ENCODE results near the gene KRT85. TPM values are rescaled to one million over a fixed set of nuclear protein-coding genes. Genes with fewer than 3 reads are reported as not detected.

KRT85 gene
- total RNA-seq, 4 donors from 2014 or later = not detected

DNA sequence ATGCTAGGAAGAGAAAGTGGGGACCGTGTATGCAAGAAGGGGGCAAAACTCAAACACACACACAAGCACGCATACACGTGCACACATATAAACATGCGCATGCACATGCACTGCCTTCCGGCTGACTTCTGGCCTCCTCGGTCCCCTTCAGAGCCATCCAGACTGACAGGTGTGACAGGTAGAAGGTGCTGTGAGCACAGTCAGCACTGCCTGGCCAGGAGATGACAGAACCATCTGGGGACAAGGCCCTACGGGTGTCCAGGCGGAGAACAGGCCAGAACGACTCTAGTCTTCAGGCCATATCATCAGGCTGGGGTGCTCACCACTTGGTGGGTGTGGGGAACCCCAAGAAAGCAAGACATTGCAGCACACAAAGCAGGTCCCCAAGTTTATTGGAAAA lies 53.4 kb downstream of the KRT85 start:
- Histone ChIP-seq H3K4me3 (no peak overlapping the region), H3K9me3 (no peaks in the 10 kb centered on the region), H3K4me1 (peaks cover under 1 to 10% (median 4%) of the 10 kb centered on the region in 4 donors), H3K27ac (replicated peaks in 1 of 4) (no peak overlapping the region), H3K36me3 (no peaks in the 10 kb centered on the region), H3K27me3 (peaks cover 0 to 7% (median 0%) of the 10 kb centered on the region in 4 donors)
- intact Hi-C loops (cut with DNase I) = no loop called here
- no peak for DNase-seq (ENCODE audit: extremely low spot score)
- TF ChIP-seq EP300 (IDR thresholded peaks at IDR 0.05) (no peak), POLR2AphosphoS5 (IDR thresholded peaks at IDR 0.05) (no peak), POLR2A (IDR thresholded peaks at IDR 0.05; ENCODE audit: low read depth) (no peak)
- TF ChIP-seq, protein P1, sequence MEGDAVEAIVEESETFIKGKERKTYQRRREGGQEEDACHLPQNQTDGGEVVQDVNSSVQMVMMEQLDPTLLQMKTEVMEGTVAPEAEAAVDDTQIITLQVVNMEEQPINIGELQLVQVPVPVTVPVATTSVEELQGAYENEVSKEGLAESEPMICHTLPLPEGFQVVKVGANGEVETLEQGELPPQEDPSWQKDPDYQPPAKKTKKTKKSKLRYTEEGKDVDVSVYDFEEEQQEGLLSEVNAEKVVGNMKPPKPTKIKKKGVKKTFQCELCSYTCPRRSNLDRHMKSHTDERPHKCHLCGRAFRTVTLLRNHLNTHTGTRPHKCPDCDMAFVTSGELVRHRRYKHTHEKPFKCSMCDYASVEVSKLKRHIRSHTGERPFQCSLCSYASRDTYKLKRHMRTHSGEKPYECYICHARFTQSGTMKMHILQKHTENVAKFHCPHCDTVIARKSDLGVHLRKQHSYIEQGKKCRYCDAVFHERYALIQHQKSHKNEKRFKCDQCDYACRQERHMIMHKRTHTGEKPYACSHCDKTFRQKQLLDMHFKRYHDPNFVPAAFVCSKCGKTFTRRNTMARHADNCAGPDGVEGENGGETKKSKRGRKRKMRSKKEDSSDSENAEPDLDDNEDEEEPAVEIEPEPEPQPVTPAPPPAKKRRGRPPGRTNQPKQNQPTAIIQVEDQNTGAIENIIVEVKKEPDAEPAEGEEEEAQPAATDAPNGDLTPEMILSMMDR (IDR thresholded peaks at IDR 0.05) = no peak
- 87% methylated on average over 9 of the region's 9 CpGs for WGBS

DNA sequence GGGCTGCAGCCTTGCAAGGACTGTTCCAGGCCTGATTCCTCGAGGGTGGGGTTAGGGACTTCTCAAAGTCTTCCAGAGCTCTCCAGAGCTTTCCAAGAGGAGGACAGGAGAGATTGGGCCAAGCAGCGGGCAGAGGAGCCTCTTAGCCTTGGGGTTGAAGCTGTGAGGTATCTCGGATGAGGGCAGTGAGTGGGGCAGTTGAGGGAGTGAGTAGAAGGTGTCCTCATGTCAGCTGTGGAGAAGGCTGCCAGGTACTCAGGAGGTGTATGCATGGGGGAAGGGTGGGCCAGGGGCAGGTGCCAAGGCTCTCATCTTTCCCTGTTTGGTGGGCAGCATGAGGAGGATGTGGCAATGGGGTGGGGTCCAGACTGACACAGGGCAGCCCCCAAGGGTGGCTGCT lies 53.8 kb downstream of the KRT85 start:
- intact Hi-C loops (cut with DNase I) = no loop called here
- Histone ChIP-seq H3K4me1 (peaks cover 5 to 15% (median 9%) of the 10 kb centered on the region in 4 donors), H3K27me3 (peaks cover 0 to 6% (median 0%) of the 10 kb centered on the region in 4 donors), H3K4me3 (no peak overlapping the region), H3K36me3 (no peaks in the 10 kb centered on the region), H3K9me3 (no peaks in the 10 kb centered on the region), H3K27ac (replicated peaks in 1 of 4) (no peak overlapping the region)
- TF ChIP-seq POLR2A (IDR thresholded peaks at IDR 0.05; ENCODE audit: low read depth) (no peak), EP300 (IDR thresholded peaks at IDR 0.05) (no peak)
- TF ChIP-seq, protein P1 (IDR thresholded peaks at IDR 0.05) = no peak
- WGBS = 76% methylated on average over 3 of the region's 3 CpGs
- DNase-seq (ENCODE audit: extremely low spot score) = no peak

DNA sequence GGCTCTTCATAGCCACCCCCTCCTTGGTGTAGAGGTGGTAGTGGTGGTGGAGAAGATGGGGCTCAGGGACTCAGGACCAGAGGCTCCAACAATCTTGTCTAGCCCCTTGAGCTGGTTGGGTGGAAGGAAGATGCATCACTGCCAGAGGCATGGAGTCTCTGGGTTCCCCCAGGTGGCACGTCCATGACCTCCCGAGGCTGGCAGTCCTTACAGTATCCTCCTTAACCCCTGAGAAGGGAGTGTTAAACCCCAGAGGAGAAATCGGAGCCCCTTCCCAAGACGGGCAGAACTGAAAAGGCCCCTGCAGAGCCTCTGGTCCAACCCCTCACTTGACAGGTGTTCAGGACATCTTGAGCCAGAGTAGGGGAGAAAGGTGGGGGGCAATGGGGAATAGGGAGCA lies 55.2 kb downstream of the KRT85 start:
- WGBS = 82% methylated on average over 4 of the region's 4 CpGs
- no peak for DNase-seq (ENCODE audit: extremely low spot score)

DNA sequence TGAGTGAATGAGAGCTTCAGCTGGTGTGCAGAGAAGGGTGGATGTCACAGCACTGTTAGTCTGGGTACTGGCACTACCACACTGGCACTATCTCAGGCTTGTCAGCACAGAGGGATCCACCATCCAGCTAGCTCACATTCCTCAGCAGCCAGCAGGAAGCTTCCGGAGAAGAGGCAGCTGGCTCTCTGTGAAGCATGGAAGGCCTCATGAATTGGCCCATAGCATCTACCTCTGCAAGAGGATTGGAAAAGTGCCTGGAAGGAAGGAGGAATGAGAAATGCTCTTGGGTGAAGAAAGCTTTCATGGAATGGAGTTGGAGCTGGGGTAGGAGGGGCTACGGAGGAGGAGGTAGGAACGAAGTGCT lies 56.0 kb downstream of the KRT85 start:
- TF ChIP-seq, protein P1 (IDR thresholded peaks at IDR 0.05) = no peak
- TF ChIP-seq POLR2A (IDR thresholded peaks at IDR 0.05; ENCODE audit: low read depth) (no peak), EP300 (IDR thresholded peaks at IDR 0.05) (no peak), POLR2AphosphoS5 (IDR thresholded peaks at IDR 0.05) (no peak)
- intact Hi-C loops (cut with DNase I) = no loop called here
- WGBS = 85% methylated on average over 3 of the region's 3 CpGs
- Histone ChIP-seq H3K4me1 (peaks cover 7 to 29% (median 19%) of the 10 kb centered on the region in 4 donors), H3K4me3 (no peak overlapping the region), H3K27ac (replicated peaks in 1 of 4) (no peak overlapping the region), H3K36me3 (no peaks in the 10 kb centered on the region), H3K9me3 (no peaks in the 10 kb centered on the region), H3K27me3 (peaks cover 0 to 14% (median 0%) of the 10 kb centered on the region in 4 donors)
- DNase-seq (ENCODE audit: extremely low spot score) = no peak

More for the DNA sequence above, 55.2 kb downstream of the KRT85 start:
- peaks cover 7 to 27% (median 19%) of the 10 kb centered on the region in 4 donors for H3K4me1 ChIP-seq
- TF ChIP-seq POLR2AphosphoS5 (IDR thresholded peaks at IDR 0.05) (no peak), EP300 (IDR thresholded peaks at IDR 0.05) (no peak), POLR2A (IDR thresholded peaks at IDR 0.05; ENCODE audit: low read depth) (no peak)
- TF ChIP-seq, protein P1 (IDR thresholded peaks at IDR 0.05) = no peak
- no peaks in the 10 kb centered on the region for H3K36me3 ChIP-seq
- H3K9me3 ChIP-seq = no peaks in the 10 kb centered on the region
- no peak overlapping the region for H3K27ac ChIP-seq (replicated peaks in 1 of 4)
- no peak overlapping the region for H3K4me3 ChIP-seq
- intact Hi-C loops (cut with DNase I) = no loop called here
- H3K27me3 ChIP-seq = peaks cover 0 to 14% (median 0%) of the 10 kb centered on the region in 4 donors

Data from esophagus muscularis mucosa (tissue), 4 donors.